HepG2 (cell line): Measurements from ENCODE around the gene PDILT. TPM values are rescaled to one million over a fixed set of nuclear protein-coding genes. Genes with fewer than 3 reads are reported as not detected.

Experiments used
- ATAC-seq: fragments of 200-7000 bp; cut with Tn5 transposase; 3 replicates; pipeline ENCODE4 v1.9.1; 2020; ENCODE audit warnings: mild to moderate bottlenecking, moderate library complexity
- BruUV-seq: library from RNA; stranded (reverse); fragments of 400-500 nt; replicated peaks from 2 replicates; lab custom pipeline; 2021; lab: Mats Ljungman, UMichigan
- CTCF ChIA-PET: fragments of 300-600 bp; formaldehyde crosslinking; extraction: SDS; loops from one replicate; lab custom pipeline; 2021; ENCODE audit warnings: low total read pairs, inconsistent platforms, low intra/inter-chr PET ratio; lab: Yijun Ruan, JAX
- POLR2A ChIA-PET: fragments of 350-600 bp; sonication (Branson Sonifier 250); formaldehyde crosslinking; loops from one replicate; lab custom pipeline; 2020; ENCODE audit warnings: antibody characterized with exemption, inconsistent platforms; lab: Yijun Ruan, JAX
- DNase-seq: peaks from one replicate; pipeline ENCODE4 v3.0.0-alpha.2; 2015; ENCODE audit warnings: low spot score
- FAIRE-seq: peaks from 3 replicates; lab custom pipeline; 2011; peaks lifted over from hg19 to GRCh38; lab: Jason Lieb, UNC
- H2AFZ ChIP-seq: one replicate; pipeline ENCODE4 v1.6.1; 2011; ENCODE audit warnings: low read length, inconsistent platforms
- H3K27ac ChIP-seq: fragments of 300-600 bp; 3 replicates; pipeline ENCODE4 v1.8.0; 2011; ENCODE audit warnings: mixed run types, mild to moderate bottlenecking, mixed read lengths, low read length, inconsistent platforms; ENCODE audit not compliant: insufficient read depth; ENCODE audit errors: extremely low read length
- H3K27me3 ChIP-seq, 2 experiments: fragments of 200-600 bp in 1 of 2; 2 replicates in 1 of 2; 3 replicates in 1 of 2; pipeline versions ENCODE4 v1.6.0 to v1.8.0; 2011; ENCODE audit warnings: low read length in 2 of 2, mild to moderate bottlenecking in 2 of 2, moderate library complexity in 2 of 2, inconsistent platforms in 1 of 2; ENCODE audit not compliant: insufficient read depth in 2 of 2, control insufficient read depth in 1 of 2
- H3K36me3 ChIP-seq, 2 experiments: fragments of 200-600 bp in 1 of 2; replicated peaks in 1 of 2; 2 replicates in 1 of 2; 3 replicates in 1 of 2; pipeline versions ENCODE4 v1.5.1 to v1.8.0; 2011; ENCODE audit warnings: low read length in 2 of 2, inconsistent platforms in 1 of 2; ENCODE audit not compliant: insufficient read depth in 2 of 2, control insufficient read depth in 1 of 2
- H3K4me1 ChIP-seq: 2 replicates; pipeline ENCODE4 v1.5.1; 2012; ENCODE audit warnings: low read length, inconsistent platforms; ENCODE audit not compliant: insufficient read depth
- H3K4me2 ChIP-seq: 2 replicates; pipeline ENCODE4 v1.6.0; 2011; ENCODE audit warnings: low read depth, low read length, inconsistent platforms
- H3K4me3 ChIP-seq, 3 experiments: fragments of 200-600 bp in 1 of 3; sonication (generic), shearing (Covaris generic) in 1 of 3; replicated peaks in 1 of 3; 2 replicates each; pipeline ENCODE4 v1.5.1; 2011 to 2016; ENCODE audit warnings: low read length in 3 of 3, inconsistent platforms in 2 of 3, low read depth in 2 of 3, mild to moderate bottlenecking in 2 of 3, control low read depth in 1 of 3, mixed read lengths in 1 of 3; ENCODE audit not compliant: insufficient read depth in 1 of 3
- H3K79me2 ChIP-seq: one replicate; pipeline ENCODE4 v1.6.1; 2011; ENCODE audit warnings: low read length, inconsistent platforms; ENCODE audit not compliant: insufficient read depth
- H3K9ac ChIP-seq: 2 replicates; pipeline ENCODE4 v1.6.0; 2011; ENCODE audit warnings: mild to moderate bottlenecking, low read depth, low read length, inconsistent platforms; ENCODE audit not compliant: insufficient read depth
- H3K9me3 ChIP-seq: 2 replicates; pipeline ENCODE4 v1.5.1; 2012; ENCODE audit warnings: mild to moderate bottlenecking, low read length
- H4K20me1 ChIP-seq: 2 replicates; pipeline ENCODE4 v1.6.0; 2011; ENCODE audit warnings: inconsistent platforms, mild to moderate bottlenecking, low read length, moderate library complexity; ENCODE audit not compliant: insufficient read depth
- GZF1 ChIP-seq: sonication (generic); formaldehyde crosslinking; IDR thresholded peaks from 2 replicates; pipeline ENCODE4 v1.5.1; 2020; ENCODE audit warnings: mild to moderate bottlenecking, missing genetic modification reagents
- PHF8 ChIP-seq: sonication (generic); formaldehyde crosslinking; IDR thresholded peaks from 2 replicates; pipeline ENCODE4 v1.5.0; 2020; ENCODE audit warnings: missing genetic modification reagents
- ZIK1 ChIP-seq: sonication (generic); formaldehyde crosslinking; IDR thresholded peaks from 2 replicates; pipeline ENCODE4 v1.5.0; 2020; ENCODE audit warnings: mild to moderate bottlenecking, low read depth, missing genetic modification reagents, borderline replicate concordance
- ZSCAN20 ChIP-seq: sonication (generic); formaldehyde crosslinking; IDR thresholded peaks from 2 replicates; pipeline ENCODE4 v1.4.0; 2020; ENCODE audit warnings: missing genetic modification reagents, mild to moderate bottlenecking, borderline replicate concordance
- WGBS: methylation state at CpG from one replicate; pipeline ENCODE4 v1.1.6; 2017; ENCODE audit warnings: low lambda C conversion rate; 5-methylcytosine and 5-hydroxymethylcytosine counted together
- in situ Hi-C: cut with HindIII; loops from 2 replicates; pipeline ENCODE4 v1.10.0; 2017; ENCODE audit warnings: low pct_unique_long_range_greater_than_20kb; ENCODE audit not compliant: extremely low pct_ligation_motif_present
- intact Hi-C: fragments of 100-400 bp; cut with micrococcal nuclease; formaldehyde crosslinking; loops from one replicate; pipeline ENCODE4 v1.10.0; 2022; ENCODE audit not compliant: unreplicated experiment
- polyA plus RNA-seq, 8 experiments: library from polyadenylated mRNA; depleted of rRNA in 3 of 8; stranded (reverse) in 7 of 8; unstranded in 1 of 8; fragments of >200 nt; fragmentation: Illumina TruSeq in 4 of 8; extraction: Trizol in 4 of 8; gene quantifications; 2 replicates each; pipeline versions ENCODE4 v1.2.1 to v1.2.3, GENCODE V29; 2011 to 2016; ENCODE audit warnings: low read depth in 4 of 8, missing spikeins in 1 of 8, mixed read lengths in 1 of 8; ENCODE audit not compliant: insufficient read depth in 1 of 8
- total RNA-seq, 5 experiments: library from RNA; depleted of rRNA; stranded (reverse); fragments of >200 nt; fragmentation: Illumina TruSeq; extraction: Trizol; gene quantifications; 2 replicates each; pipeline ENCODE4 v1.2.3, GENCODE V29; 2016; ENCODE audit warnings: low read depth in 1 of 5
- TF ChIP-seq, protein P1 (sequence below): sonication (generic); formaldehyde crosslinking; IDR thresholded peaks from 2 replicates; pipeline ENCODE4 v1.4.0; 2020; ENCODE audit warnings: low read depth, mild to moderate bottlenecking, missing genetic modification reagents
- TF ChIP-seq, protein P2 (sequence below): IDR thresholded peaks from 2 replicates; pipeline ENCODE4 v1.6.1; 2016; ENCODE audit warnings: control low read depth
- TF ChIP-seq, protein P3 (sequence below), 2 experiments: sonication (generic) in 1 of 2; formaldehyde crosslinking in 1 of 2; IDR thresholded peaks; 2 replicates each; pipeline versions ENCODE4 v1.6.1 to v1.9.0; 2014 to 2022; ENCODE audit warnings: antibody characterized with exemption in 1 of 2, borderline replicate concordance in 1 of 2, inconsistent platforms in 1 of 2, low read depth in 1 of 2, missing genetic modification reagents in 1 of 2
- TF ChIP-seq, protein P4 (sequence below): sonication (generic); formaldehyde crosslinking; IDR thresholded peaks from 2 replicates; pipeline ENCODE4 v1.5.0; 2020; ENCODE audit warnings: missing genetic modification reagents

PDILT gene
- total and polyA plus RNA-seq, 2 of the 13 experiments (the other 11 are each of a cell fraction or from before 2014, with no cell fraction given), result not detected

DNA sequence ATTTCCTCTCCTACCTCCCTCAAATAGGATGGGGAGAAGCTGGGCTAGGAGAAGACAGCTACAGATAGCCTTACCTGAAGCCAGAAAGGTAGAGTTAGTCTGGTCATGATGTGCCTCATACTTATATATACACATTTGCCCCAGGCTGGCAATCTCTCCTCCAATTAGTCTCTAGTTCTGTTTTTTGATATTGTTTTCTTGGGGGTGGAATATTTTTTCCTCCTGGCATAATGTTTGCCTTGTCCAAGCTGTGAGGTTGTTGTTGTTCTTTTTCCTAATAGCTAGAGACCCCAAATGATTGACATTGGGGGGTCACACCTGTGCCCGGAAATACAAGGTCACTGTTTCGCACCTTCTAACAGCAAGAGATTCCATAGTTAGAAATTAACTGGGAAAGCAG is 51.9 kb downstream of the PDILT start, which contains the start of gene UMOD:
Gene UMOD (minus strand): TSS at position 101 of the 400 bp plus-strand sequence. CDS start 1,978 bp downstream, outside the sequence.
- Histone ChIP-seq H4K20me1 (no peaks in the 10 kb centered on the region), H3K4me1 (peaks cover 19% of the 10 kb centered on the region), H3K27ac (no peak within 1 kb of the TSS), H3K79me2 (no peaks in the 10 kb centered on the region), H3K9me3 (no peaks in the 10 kb centered on the region), H3K36me3 (no peaks in the 10 kb centered on the region), H2AFZ (no peak within 1 kb of the TSS), H3K9ac (no peak within 1 kb of the TSS), H3K4me3 (no peak within 1 kb of the TSS), H3K27me3 (peaks cover 0 to 4% of the 10 kb centered on the region in 2 experiments; a peak in 1 of 5 replicates), H3K4me2 (no peak within 1 kb of the TSS)
- in situ Hi-C loops, result no loop called here
- POLR2A ChIA-PET, result no interaction called here
- FAIRE-seq (no peak), ATAC-seq (no peak), DNase-seq (no peak)
- TF ChIP-seq GZF1 (CRISPR knock-in tag), result no peak
- TF ChIP-seq, protein P1, sequence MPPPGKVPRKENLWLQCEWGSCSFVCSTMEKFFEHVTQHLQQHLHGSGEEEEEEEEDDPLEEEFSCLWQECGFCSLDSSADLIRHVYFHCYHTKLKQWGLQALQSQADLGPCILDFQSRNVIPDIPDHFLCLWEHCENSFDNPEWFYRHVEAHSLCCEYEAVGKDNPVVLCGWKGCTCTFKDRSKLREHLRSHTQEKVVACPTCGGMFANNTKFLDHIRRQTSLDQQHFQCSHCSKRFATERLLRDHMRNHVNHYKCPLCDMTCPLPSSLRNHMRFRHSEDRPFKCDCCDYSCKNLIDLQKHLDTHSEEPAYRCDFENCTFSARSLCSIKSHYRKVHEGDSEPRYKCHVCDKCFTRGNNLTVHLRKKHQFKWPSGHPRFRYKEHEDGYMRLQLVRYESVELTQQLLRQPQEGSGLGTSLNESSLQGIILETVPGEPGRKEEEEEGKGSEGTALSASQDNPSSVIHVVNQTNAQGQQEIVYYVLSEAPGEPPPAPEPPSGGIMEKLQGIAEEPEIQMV (CRISPR knock-in tag), result no peak
- no peak for TF ChIP-seq ZIK1 (CRISPR knock-in tag)
- TF ChIP-seq, protein P2, sequence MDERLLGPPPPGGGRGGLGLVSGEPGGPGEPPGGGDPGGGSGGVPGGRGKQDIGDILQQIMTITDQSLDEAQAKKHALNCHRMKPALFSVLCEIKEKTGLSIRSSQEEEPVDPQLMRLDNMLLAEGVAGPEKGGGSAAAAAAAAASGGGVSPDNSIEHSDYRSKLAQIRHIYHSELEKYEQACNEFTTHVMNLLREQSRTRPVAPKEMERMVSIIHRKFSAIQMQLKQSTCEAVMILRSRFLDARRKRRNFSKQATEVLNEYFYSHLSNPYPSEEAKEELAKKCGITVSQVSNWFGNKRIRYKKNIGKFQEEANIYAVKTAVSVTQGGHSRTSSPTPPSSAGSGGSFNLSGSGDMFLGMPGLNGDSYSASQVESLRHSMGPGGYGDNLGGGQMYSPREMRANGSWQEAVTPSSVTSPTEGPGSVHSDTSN (CRISPR knock-in tag), result no peak
- no peak for TF ChIP-seq PHF8 (CRISPR knock-in tag)
- TF ChIP-seq, protein P3, sequence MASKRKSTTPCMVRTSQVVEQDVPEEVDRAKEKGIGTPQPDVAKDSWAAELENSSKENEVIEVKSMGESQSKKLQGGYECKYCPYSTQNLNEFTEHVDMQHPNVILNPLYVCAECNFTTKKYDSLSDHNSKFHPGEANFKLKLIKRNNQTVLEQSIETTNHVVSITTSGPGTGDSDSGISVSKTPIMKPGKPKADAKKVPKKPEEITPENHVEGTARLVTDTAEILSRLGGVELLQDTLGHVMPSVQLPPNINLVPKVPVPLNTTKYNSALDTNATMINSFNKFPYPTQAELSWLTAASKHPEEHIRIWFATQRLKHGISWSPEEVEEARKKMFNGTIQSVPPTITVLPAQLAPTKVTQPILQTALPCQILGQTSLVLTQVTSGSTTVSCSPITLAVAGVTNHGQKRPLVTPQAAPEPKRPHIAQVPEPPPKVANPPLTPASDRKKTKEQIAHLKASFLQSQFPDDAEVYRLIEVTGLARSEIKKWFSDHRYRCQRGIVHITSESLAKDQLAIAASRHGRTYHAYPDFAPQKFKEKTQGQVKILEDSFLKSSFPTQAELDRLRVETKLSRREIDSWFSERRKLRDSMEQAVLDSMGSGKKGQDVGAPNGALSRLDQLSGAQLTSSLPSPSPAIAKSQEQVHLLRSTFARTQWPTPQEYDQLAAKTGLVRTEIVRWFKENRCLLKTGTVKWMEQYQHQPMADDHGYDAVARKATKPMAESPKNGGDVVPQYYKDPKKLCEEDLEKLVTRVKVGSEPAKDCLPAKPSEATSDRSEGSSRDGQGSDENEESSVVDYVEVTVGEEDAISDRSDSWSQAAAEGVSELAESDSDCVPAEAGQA (IDR thresholded peaks at IDR 0.05; ENCODE audit: low read depth), result no peak
- TF ChIP-seq, protein P3 (CRISPR knock-in tag; IDR thresholded peaks at IDR 0.05; ENCODE audit: borderline replicate concordance), result no peak
- TF ChIP-seq, protein P4, sequence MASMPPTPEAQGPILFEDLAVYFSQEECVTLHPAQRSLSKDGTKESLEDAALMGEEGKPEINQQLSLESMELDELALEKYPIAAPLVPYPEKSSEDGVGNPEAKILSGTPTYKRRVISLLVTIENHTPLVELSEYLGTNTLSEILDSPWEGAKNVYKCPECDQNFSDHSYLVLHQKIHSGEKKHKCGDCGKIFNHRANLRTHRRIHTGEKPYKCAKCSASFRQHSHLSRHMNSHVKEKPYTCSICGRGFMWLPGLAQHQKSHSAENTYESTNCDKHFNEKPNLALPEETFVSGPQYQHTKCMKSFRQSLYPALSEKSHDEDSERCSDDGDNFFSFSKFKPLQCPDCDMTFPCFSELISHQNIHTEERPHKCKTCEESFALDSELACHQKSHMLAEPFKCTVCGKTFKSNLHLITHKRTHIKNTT (CRISPR knock-in tag), result no peak
- no peak for TF ChIP-seq ZSCAN20 (CRISPR knock-in tag)
- intact Hi-C loops, result no loop called here
- 19% methylated on average over 2 of the region's 2 CpGs for WGBS
- no TSS peak for BruUV-seq
- CTCF ChIA-PET, result no interaction called here
